ENCODE measurements around the gene SCRT2. TPM values are rescaled to one million over a fixed set of nuclear protein-coding genes. Genes with fewer than 3 reads are reported as not detected.

SCRT2 gene
- total RNA-seq, 1 donor from 2014 or later: not detected

DNA sequence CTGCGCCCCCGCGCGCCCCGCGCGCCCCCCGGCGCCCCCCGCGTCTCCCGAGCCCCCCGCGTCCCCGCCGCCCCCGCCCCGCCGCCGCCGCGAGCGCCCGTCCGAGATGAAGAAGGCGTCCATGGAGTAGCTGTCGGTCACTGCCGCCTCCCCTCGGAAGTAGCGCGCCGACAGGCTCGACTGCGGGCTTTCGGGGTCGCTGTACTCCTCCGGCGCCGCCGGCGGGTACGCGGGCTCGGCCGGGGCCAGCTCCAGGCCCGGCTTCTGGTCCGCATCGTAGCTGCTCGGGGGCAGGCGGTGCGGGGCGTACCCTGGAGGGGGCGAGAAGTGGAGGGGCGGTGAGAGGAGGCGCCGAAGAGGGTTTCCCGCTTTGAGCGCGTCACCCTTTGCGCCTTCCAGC is 11.5 kb downstream of the SCRT2 start:
- H3K36me3 Mint-ChIP-seq (ENCODE audit: low read depth, unreplicated experiment): peaks cover 8% of the 10 kb centered on the region
- H3K4me1 Mint-ChIP-seq (ENCODE audit: unreplicated experiment): peaks cover 16% of the 10 kb centered on the region
- peaks cover 22% of the 10 kb centered on the region for H3K27me3 Mint-ChIP-seq (ENCODE audit: unreplicated experiment)
- no peak overlapping the region for H3K4me3 Mint-ChIP-seq (ENCODE audit: unreplicated experiment)
- DNase-seq (ENCODE audit: low spot score): no peak
- no peak overlapping the region for H3K27ac Mint-ChIP-seq (ENCODE audit: unreplicated experiment)
- TF ChIP-seq, protein P1, sequence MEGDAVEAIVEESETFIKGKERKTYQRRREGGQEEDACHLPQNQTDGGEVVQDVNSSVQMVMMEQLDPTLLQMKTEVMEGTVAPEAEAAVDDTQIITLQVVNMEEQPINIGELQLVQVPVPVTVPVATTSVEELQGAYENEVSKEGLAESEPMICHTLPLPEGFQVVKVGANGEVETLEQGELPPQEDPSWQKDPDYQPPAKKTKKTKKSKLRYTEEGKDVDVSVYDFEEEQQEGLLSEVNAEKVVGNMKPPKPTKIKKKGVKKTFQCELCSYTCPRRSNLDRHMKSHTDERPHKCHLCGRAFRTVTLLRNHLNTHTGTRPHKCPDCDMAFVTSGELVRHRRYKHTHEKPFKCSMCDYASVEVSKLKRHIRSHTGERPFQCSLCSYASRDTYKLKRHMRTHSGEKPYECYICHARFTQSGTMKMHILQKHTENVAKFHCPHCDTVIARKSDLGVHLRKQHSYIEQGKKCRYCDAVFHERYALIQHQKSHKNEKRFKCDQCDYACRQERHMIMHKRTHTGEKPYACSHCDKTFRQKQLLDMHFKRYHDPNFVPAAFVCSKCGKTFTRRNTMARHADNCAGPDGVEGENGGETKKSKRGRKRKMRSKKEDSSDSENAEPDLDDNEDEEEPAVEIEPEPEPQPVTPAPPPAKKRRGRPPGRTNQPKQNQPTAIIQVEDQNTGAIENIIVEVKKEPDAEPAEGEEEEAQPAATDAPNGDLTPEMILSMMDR (IDR thresholded peaks at IDR 0.05; ENCODE audit: unreplicated experiment): no peak
- no peaks in the 10 kb centered on the region for H3K9me3 Mint-ChIP-seq (ENCODE audit: unreplicated experiment)

DNA sequence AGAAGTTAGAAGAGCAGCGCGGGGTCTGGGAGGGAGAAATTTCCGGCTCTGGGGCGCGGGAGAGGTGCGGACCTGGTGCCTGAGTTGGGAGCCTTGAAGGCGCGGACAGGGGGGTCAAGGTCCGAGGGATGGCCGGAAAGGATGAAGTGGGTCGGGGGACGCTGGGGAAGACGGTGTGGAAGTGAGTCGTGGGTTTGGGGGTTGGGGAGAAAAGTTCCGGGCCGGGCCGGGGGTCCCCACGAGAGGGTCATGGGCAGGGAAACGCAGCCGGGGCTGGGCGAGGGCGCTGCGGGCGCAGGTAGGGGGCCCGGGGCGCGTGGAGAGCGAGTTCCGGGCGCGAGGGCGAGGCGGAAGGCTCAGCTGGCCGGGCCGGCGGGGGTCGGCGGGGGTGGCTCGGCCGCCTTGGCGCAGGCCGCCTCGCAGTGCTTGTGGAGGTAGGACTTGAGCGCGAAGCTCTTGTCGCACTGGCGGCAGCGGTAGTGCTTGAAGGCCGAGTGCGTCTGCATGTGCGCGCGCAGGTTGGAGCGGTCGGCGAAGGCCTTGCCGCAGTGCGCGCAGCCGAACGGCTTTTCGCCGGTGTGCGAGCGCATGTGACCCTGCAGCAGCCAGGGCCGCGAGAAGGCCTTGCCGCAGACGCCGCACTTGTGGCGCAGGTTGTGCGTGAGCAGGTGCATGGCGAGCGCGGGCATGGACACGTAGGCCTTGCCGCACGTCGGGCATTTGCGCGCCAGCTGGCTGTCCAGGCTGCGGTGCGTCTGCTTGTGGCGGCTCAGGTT is 12.1 kb downstream of the SCRT2 start:
- Mint-ChIP-seq H3K27ac (ENCODE audit: unreplicated experiment) (no peak overlapping the region), H3K27me3 (ENCODE audit: unreplicated experiment) (peaks cover 22% of the 10 kb centered on the region), H3K4me1 (ENCODE audit: unreplicated experiment) (peaks cover 22% of the 10 kb centered on the region), H3K4me3 (ENCODE audit: unreplicated experiment) (peak overlapping the region; percentile 62), H3K9me3 (ENCODE audit: unreplicated experiment) (no peaks in the 10 kb centered on the region), H3K36me3 (ENCODE audit: low read depth, unreplicated experiment) (peaks cover 8% of the 10 kb centered on the region)
- DNase-seq (ENCODE audit: low spot score): peak; percentile 34
- TF ChIP-seq, protein P1 (IDR thresholded peaks at IDR 0.05; ENCODE audit: unreplicated experiment): no peak

DNA sequence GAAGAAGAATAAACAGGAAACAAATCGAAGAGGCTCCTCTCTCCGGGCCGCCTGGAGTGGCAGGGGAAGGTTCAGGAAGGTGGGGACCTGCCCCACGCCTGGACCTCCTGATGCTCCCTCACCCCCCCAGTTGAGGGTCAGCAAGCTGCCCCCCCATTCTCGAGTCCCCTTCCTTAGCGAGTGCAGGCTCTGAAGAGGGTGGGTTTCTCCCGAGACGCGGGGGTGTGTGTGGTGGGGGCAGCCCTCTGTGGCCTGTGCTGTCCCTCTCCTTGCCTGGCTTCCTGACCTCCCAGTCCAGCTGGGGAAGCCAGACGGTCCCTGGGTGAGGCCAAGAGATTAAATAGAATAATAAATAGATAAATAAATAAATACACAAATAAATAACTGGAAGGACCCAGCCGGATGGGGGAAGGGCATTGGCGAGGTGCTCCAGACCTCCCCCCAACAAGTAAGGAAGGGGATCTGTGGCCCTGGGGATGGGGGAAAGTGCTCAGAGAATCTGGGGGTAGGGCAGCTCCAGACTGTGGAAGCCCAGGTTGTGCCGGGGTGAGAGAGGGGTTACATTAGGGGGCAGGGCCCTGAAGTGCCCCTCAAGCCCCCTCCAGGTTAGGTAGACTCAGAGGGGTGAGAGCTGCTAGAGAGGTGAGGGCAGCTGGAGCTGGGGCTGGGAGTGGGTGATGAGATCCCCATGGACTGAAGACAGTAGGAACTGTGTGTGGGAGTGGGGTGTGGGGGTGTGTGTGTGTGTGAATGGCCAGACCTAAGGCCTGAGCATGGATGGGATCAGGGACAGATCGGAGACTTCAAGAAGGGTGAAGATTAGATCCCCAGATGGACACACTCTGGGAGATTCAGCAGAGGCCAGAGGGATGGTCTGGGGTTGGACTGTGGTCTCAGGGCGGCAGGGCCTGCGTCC is 13.1 kb downstream of the SCRT2 start:
- Mint-ChIP-seq H3K4me1 (ENCODE audit: unreplicated experiment) (peaks cover 29% of the 10 kb centered on the region), H3K27me3 (ENCODE audit: unreplicated experiment) (peaks cover 18% of the 10 kb centered on the region), H3K27ac (ENCODE audit: unreplicated experiment) (peak overlapping the region; percentile 48), H3K4me3 (ENCODE audit: unreplicated experiment) (peak overlapping the region; percentile 62), H3K36me3 (ENCODE audit: low read depth, unreplicated experiment) (peaks cover 8% of the 10 kb centered on the region), H3K9me3 (ENCODE audit: unreplicated experiment) (no peaks in the 10 kb centered on the region)
- TF ChIP-seq, protein P1 (IDR thresholded peaks at IDR 0.05; ENCODE audit: unreplicated experiment): no peak
- no peak for DNase-seq (ENCODE audit: low spot score)

DNA sequence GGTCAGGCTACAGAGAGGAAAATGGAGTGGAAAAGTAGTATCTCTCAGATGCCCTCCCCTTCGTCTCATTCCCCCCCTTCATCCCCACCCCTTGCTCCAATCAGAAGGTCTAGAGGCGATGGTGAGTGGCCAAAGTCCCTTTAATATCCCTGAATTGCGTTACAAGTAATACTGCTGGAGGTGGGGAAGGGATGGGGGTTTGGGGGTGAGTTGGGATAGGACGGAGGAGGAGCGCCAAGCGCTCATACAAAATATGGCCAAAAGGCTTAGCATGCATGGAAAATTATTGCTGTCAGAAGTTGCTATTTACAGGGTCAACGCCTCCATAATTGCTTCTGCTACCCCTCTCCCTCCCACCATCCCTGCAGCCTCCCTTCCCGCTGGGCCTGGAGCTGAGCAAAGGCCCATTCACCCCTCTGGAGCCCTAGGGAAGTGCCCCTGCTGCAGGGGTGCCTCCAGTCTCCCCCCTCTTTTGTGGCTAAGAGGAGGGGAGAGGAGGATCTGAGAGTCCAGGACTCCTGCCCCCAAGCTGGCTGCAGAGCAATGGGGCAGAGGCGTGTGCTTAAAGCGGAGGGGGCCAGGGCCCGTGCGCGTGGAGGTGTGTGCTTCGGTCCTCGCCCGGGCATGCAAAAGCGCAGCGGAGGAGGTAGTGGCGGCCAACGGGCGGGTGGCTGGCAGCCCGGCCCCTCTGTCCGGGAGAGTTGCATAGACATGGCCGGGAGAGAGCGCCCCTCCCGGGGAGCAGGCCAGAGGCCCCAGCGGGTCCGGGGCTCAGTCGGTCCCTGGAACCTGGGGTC is 13.9 kb downstream of the SCRT2 start:
- DNase-seq (ENCODE audit: low spot score): no peak
- H3K27me3 Mint-ChIP-seq (ENCODE audit: unreplicated experiment): peaks cover 19% of the 10 kb centered on the region
- H3K27ac Mint-ChIP-seq (ENCODE audit: unreplicated experiment): no peak overlapping the region
- no peaks in the 10 kb centered on the region for H3K9me3 Mint-ChIP-seq (ENCODE audit: unreplicated experiment)
- peaks cover 29% of the 10 kb centered on the region for H3K4me1 Mint-ChIP-seq (ENCODE audit: unreplicated experiment)
- TF ChIP-seq, protein P1 (IDR thresholded peaks at IDR 0.05; ENCODE audit: unreplicated experiment): no peak
- no peak overlapping the region for H3K4me3 Mint-ChIP-seq (ENCODE audit: unreplicated experiment)
- peaks cover 8% of the 10 kb centered on the region for H3K36me3 Mint-ChIP-seq (ENCODE audit: low read depth, unreplicated experiment)
